Right renal pelvis (tissue), 4 donors: ENCODE data around the gene POU2AF3. TPM values are rescaled to one million over a fixed set of nuclear protein-coding genes. Genes with fewer than 3 reads are reported as not detected.

Source experiments
- DNase-seq, 4 donors: peaks; one replicate each; pipeline ENCODE4 v3.0.0-alpha.2; 2013; ENCODE audit warnings: low read depth in 4 of 4, low spot score in 3 of 4, missing footprints in 1 of 4
- polyA plus RNA-seq, 4 donors: library from polyadenylated mRNA; unstranded; fragments of 120-200 nt; gene quantifications; one replicate each; pipeline ENCODE4 v1.2.1, GENCODE V29; 2013; ENCODE audit not compliant: insufficient read length in 4 of 4

The POU2AF3 gene
- polyA plus RNA-seq, 4 donors: 6.8 to 12.1 (median 8.7) TPM

DNA sequence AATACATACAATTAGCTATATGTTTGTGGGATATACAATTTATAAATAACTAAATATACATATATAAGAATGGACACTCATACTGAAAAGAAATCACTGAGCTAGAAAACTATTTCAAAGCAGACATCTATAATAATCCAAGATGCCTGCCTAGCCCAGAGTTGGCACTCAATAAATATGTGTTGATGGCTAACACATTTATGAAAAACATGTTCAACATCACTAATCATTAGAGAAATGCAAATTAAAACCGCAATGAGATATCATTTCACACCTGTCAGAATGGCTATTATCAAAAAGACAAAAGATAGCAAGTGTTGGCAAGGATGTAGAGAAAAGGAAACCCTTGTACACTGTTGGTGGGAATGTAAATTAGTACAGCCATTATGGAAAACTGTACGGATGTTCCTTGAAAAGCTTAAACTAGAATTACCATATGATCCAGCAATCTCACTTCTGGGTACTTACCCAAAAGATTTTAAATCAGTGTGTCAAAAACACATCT lies 50.9 kb downstream of the POU2AF3 start:
- no peak for DNase-seq

DNA sequence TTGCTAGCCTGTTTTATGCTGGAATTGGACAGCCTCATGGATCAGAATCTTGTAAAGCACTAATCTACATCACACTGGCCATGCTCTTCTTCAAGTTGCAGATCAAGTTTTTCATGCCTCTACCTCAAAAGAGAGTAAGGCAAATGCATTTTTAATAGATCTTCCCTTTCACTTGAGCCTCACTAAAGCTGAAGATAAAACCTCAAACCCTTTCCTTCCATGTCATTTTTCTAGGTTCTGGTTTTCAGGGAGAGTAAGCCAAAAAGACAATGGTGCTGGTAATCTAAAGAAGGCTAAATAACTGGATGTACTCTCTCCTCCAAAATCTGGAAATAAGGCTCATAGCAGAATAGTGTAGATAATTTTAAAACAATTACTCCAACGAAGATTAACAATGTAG lies 52.5 kb downstream of the POU2AF3 start:
- DNase-seq: no peak

DNA sequence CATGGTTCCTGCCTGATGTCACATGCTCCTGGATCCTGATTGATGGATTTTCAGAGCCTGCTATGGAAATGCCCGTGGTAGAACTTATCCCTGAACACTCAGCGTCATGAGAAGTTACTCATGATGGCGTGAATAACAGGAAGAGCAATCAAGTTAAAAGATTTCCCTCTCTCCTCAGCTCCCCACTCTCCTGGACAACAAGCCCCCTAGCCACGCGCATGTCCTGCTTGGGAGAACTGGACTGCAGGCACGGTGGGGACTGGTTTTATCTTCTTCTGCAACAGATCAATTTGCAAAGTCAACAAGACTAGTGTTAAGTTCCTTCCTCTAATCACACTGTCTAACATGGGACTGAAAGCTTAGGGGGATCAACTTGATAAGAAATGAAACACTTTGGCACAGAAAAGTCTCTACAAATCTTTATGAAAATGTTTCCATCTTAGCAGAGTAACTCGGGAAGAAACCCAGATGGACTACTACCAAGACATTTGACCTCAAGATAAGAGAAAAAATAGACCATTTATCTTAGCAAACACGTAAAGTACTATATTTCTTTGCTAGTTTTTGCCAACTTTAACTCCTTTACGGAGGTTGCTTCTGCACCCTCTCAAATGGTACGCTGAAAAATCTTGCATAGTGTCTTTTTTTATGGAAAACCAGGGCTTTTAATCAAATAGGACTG lies 53.2 kb downstream of the POU2AF3 start:
- no peak for DNase-seq

DNA sequence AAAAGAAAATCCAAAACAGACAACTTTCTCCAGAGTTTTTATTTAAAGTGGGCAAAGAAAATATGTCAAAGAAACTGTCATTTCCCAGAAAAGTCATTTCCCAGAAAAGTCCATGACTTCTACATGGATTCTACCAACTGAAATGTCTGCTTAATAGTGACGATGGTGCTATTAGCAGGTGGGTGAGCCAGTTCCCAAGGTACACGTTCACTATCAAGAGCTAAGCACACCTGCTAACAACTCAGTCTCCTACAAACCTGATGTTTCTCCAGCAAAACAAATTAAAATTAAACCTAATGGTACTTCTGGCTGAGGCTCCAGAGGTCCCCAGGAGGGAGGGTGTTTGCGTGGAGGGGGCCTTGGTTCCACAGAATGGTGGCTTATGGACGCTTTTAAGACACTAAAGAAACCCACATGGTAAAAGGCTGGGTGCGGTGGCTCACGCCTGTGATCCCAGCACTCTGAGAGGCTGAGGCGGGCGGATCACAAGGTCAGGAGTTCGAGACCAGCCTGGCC lies 53.9 kb downstream of the POU2AF3 start:
- DNase-seq: no peak

DNA sequence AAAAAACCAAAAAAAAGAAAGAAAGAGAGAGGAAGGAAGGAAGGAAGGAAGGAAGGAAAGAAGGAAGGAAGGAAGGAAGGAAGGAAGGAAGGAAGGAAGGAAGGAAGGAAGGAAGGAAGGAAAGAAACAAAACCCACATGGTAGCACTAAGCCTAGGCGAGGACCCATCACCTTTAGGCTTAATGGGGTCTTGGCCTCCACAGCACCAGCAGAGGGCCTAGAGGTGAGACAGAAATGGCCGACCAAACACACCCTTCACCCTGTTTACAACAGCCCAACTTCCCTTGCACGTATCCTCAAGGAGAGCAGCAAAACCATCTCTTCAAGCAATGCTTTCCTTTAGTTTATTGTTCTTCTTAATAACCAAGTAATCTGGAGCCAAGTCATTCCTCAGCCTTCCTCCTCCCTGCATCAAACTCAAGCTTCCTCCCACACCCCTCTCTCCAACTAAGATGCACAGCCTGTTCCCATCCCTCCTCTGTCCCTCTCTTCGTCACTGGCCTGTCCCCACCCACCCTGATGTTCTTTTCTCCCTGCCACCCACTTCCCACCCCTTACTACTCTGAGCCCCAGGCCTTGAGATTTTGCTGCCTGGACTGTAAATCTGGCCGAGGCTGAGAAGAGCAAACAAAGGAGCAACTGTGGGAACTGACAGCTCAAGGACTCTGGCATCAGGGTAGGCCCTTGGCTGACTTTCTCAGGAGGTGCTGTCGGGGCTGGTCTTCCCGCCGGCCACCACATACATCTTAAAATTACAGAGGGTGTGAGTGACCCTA lies 54.8 kb downstream of the POU2AF3 start:
- no peak for DNase-seq

DNA sequence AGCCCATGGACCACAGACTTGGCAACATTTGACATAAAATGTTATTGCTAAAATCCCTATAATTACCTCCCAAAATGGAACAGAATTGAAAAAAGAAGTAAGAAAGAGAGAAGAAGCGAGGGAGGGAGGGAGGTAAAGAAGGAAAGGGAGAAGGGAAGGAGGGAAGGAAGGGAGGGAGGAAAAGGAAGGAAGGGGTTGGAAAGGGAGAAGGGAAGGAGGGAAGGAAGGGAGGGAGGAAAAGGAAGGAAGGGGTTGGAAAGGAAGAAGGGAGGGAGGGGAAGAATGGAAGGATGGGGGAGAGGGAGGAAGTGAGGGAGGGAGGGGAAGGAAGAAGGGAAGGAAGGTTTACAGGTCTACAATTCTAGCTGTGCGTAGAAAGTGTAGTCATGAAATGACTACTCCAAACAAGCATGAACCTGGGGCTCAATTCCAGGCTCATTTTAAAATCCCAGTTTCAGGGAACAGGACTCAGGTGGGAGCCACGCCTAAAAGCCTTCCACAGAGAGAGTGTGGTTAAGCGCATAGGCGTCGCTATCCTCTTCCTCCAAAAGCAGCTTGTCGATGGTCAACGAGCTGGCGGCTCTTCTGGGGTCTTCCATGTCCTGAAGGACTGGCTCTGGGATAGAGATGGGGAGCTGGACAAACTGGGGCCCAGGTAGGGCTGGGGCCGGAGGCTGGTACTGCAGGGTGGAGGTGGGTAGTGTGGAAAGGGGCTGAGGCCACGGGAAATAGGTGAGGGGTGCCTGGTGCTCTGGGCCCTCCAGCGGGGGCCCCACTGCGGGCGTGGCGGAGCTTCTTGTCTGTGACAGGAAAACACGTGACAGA lies 55.6 kb downstream of the POU2AF3 start:
- DNase-seq: no peak

DNA sequence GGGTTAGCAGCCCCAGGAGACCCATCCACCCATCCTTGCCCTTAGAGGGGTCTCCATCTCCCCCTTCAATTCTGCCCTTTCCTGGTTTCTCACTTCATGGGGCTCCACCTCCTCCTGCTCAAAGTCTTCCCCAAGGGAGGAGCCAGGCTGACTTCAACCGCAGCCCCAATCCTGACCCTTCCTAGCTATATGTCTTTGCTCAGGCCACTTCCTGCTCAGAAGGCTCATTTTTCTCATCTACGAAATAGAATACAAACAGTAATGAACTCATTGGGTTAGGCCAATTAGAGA lies 56.2 kb downstream of the POU2AF3 start:
- DNase-seq: no peak

DNA sequence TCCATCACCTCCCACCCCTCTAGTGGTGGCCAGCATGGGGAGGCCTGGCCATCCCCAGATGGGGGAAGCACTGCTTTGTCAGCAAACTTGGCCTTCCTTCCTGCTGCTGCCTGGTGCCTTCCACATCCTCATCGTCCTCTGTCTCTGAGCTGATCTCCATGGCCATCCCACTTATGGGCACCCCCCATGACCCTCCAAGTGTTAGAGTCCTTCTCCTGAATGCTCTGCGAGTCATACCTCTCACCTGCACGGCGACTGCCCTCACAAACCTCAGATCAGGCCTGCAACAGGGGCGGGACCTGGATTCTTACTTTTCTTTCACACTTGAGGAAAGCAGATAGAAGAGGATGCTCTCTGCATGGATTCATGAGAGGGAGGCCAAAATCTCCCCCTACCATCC lies 56.8 kb downstream of the POU2AF3 start:
- no peak for DNase-seq

DNA sequence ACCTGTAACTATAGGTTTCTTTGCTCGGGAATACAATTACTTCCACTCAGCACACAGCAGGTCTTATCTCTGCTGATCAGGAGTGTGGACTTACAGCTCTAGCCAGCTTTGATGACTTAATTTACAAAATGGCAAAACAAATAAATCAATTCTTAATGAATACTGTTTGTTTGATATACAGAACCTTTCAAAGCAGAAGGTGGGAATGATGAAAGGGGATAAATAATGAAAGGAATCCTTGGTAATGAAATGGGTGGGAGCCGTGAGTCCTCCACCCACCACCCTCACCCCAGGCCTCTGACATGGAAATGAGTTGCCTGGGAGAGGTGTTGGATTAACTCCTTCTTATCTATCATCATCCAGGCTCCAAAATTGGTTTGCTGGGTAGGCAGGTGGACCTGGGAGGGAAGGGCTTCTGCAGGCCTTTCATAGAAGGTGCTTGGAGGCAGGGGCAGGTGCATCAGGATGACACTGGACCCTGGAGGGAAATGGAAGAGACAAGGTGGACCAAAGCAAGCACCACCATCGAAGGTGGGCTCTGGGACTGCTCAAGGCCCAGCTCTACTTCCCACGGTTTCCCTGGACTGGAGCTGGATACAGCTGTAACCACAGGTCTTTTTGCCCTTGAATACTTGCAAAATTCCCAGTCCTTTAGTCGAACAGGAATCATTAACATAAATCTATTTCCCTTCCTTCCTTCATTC lies 57.8 kb downstream of the POU2AF3 start:
- DNase-seq: no peak

DNA sequence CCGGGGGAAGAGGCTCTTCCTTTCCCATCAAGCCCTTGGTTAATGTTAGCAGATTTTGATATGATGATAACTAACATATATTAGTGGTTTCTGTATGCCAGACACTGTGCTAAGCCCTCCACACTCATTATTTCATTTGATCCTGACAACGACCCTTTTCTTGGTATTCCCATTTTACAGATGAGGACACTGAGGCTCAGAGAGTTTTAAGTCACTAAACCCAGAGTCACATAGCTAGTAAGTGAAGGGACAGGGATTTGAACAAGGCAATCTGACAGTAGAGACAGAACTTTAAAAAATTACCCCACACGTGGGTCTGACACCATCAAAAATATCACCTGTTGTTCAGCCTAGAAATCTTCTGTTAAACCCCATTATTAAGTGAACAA lies 58.3 kb downstream of the POU2AF3 start:
- no peak for DNase-seq

DNA sequence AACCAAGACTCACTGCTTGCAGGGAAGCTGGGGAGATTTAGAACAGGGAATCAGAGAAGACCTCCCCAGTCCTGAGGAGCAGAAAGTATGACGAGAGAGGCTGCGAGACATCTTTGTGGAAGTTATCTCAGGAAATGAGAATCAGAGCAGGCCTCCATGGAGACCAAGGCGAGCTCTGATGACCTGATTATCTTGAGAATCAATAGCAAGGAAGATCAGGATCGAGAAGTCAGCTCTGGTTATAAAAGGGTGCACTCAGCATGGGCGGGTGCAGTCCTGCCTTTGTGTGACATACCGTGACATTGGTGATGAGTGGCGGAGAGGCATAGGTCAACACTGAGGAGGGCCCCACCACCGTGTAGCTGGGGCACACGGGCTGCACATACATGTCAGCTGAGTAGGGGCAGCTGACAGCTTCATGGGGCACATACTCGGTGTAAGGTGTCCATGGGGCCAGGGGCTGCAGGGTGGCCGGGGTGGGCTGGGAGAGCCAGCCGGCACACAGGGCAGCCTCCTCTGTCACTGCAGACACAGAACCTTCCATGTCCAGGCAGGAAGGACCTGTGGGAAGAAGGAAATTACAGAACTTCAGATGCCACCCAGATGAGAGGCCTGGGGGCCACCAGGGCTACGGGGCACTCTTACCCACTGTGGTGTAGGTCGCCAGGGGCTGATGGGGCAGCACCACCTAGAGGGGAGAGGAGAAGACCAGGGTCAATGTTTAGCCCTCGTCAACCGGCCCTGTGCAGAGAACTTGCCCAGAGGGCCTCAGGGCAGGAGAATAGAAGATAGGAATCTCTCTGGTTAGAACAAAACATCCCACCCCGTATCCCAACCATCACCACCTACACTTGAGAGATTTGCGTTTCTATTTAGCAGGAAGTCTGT lies 59.0 kb downstream of the POU2AF3 start:
- DNase-seq: no peak

Other genes with a start within 250 kb of the POU2AF3 start
- not detected for gene POU2AF2, start 52.8 kb upstream of the POU2AF3 start, polyA plus RNA-seq
- 1 to 10 TPM in 1 of 4 donors, under 1 TPM in 3; 0.58 to 1.0 (median 0.60) TPM for gene POU2AF1, start 80.7 kb downstream of the POU2AF3 start, polyA plus RNA-seq
- not detected for gene BTG4, start 213.8 kb downstream of the POU2AF3 start, polyA plus RNA-seq
- gene HOATZ, start 216.2 kb downstream of the POU2AF3 start, polyA plus RNA-seq: under 1 TPM; 0.04 to 0.35 (median 0.18) TPM
- 1 to 10 TPM; 7.0 to 7.8 (median 7.3) TPM for gene LAYN, start 242.2 kb downstream of the POU2AF3 start, polyA plus RNA-seq